GM21737 (cell line): ENCODE data around the gene NSMCE3.
"Not testable (repeated sequence)": the region's sequence is repeated elsewhere in the genome, so short reads cannot be mapped to it uniquely, and the experiment has no call there.

Experiments used
- ATAC-seq: cut with Tn5 transposase; IDR thresholded peaks from one replicate; pipeline ENCODE4 v1.9.1; 2021; ENCODE audit warnings: mild to moderate bottlenecking, moderate library complexity; ENCODE audit not compliant: unreplicated experiment

Gene NSMCE3

GRCh38 chr15:29270976-29271375 lies 1.4 kb upstream of the NSMCE3 start:
- no peak for ATAC-seq

DNA sequence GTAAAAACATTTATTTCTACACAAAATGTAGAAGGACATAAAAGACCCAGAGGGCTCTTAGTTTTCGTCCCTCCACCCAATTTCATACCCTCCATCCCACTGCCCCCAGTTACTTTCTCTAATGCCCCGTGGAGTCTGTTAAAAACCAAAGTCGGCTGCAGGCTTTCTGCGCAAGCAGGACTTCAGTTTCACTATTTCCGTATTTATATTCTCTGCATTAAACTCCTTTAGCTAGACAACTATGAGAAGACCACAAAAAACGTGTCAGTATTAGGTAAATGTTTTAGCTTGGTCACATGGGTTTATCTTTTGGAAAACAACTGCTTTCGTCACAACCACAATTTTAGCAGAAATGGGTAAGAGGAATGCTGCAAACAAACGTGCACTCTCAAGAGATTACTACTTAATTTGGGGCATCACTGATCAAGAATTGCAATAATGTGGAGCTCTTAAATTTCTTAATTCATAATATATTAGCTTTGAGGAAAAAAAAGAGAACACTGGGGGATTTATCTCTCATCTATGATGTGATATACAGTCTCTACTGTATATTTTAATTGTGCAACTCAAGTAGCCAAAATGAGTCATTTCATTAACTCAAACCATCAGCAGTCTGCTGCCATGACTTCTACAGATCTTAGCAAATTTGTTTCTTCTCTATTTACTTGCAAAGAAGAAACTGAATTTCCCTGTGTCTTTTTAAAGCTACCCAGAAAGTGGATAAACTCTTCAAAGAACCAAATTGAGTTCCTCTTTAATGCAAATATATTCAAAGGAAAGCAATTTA lies 740 bp upstream of the NSMCE3 start:
- peak; percentile 23 for ATAC-seq

DNA sequence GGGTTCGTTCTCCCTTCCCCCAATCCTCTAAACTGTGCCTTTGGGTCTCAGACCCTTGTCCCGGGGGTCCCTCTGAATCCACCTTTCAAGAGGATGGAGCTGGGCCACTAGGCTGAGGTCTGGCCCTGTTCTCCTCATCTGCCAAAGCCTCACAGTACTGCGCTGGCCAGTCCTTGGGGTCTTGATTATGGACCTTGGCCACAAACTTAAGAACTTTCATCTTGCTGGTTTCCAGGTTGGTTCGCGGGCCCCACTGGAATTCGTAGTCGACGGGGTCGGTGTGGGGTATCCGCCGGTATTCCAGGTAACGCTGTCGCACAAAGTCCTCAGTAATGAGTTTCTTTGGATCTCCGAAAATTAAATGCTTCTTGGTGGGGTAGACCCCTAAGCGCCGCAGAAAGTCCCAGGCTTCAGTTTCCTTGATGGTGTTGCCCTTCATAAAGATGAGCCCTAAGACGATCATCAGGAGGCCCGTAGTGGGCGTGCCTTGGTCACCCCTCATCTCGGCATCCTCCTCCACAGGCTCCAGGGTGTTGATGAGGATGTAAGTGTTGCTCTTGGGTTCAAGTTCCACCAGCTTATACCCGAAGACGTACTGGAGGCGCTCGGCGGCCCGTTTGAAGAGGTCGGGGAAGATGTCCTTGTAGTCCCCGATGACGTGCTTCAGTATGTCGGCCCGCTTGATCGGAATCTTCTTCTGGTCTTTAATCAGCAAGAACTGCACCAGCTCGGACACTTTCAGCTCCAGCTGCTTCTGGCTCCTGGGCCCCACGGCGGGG lies 727 bp downstream of the NSMCE3 start:
- peak; percentile 21 for ATAC-seq

DNA sequence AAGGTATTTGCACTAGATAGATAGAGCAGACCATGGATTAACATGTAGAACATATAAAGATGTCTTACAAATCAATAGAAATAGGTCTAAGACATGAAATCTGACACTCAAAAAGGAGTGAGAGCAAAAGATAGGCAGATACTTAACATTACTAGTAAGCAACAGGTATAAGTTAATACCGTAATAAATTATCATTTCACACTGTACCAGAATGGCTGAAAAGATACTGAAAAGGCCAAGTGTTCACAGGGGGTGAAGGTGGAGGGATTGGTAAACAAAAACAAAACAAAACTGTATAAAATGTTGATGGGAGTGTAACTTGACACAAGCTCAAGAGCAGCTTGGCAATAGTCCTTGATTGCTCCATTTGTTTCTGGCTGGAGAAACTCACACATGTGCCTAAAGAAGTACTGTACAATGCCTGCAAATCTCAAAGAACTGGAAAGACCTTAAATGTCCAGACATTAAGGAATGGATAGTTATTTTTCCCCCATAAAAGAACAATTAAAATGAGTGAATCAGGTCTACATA lies 3.5 kb downstream of the NSMCE3 start:
- ATAC-seq, result no peak

DNA sequence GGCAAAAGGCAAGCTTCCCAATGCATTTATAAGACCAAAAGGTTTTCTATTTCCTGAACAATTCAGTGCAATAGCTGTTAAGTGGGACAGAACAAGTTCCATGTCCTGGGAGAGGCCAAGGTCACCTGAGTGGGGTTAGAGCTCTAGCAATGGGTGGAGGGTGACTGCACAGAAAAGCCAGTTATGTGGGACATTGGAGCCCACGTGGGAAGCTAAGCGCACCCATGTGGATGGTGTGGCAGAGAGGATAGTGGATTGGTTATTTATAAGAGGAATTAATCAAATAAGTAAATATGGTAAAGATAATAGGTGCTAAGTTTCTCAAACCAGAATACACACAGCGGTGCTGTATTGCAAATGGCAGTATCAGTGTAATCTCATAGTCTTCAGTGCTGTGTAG lies 6.3 kb downstream of the NSMCE3 start:
- no peak for ATAC-seq

DNA sequence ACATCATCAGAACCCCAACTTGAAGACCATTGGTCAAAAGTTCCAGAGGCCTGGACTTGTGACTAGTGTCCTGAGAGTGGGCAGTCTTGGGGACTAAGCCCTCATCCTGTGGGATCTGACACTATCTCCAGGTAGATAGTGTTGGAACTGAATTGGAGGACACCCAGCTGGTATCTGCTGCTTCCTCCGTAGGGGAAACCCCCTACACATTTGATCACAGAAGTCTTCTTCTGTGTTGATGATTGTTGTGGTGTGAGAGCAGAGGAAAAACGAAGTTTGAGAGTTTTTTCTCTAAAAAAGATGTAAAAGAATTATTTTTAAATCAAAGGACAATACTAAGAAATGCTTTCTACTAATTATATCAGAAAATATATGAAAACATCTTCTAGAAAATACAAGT lies 6.9 kb downstream of the NSMCE3 start:
- ATAC-seq, result no peak

DNA sequence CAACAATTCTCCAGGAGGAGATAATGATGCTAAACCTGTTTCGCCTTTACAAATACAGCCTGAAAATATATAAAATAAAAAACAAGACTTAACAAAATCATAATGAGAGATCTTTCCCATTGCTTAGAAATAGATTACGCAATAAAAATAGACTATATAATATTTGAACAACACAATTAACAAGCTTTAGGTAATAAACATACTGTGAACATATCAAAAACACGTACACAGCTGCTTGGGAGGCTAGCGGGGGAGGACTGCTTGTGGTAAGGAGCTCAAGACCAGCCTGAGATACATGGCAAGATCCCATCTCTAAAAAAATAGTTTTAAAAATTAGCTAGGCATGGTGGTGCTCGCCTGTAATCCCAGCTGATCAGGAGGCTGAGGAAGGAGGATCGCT lies 8.7 kb downstream of the NSMCE3 start:
- no peak for ATAC-seq

- ATAC-seq, result no peak
Observed at GRCh38 chr15:29259233-29259632, 10.4 kb downstream of the NSMCE3 start.

DNA sequence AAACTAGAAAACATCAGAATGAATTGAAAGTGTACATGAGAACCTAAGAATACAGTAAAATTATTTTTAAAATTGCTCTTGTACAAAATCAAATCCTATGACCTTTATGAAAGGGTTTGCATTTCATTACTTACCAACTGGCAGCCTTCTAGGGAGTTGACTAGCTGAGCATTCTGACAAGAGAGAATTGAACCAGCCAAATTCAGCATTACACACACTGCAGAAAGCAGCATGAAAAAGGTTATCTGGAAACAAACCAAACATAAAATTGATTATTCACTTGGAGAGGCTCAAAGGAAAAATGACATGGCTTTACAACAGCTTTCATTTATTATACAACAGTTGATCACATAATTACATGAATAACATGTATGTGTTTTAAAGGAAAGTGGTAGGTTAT lies 17.4 kb downstream of the NSMCE3 start:
- no peak for ATAC-seq

- no peak for ATAC-seq
Observed at GRCh38 chr15:29244544-29244943, 25.1 kb downstream of the NSMCE3 start.

DNA sequence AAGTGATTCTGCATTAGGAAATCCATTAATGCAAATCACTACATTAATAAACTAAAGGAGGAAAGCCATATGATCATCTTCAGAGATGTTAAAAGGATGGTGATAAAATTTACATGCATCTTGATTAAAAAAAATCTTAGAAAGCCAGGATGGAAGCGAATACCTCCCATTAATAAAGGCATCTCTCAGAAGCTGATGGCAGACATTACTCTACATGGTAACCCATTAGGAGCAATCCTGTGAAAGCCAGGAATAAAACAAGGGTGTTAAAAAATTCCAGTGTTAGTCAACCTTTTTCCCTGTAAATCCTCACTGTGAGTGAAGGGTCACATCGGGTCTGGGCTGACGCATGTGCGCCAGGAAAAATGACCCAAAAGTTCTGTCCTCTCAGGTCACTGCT lies 25.5 kb downstream of the NSMCE3 start:
- no peak for ATAC-seq

DNA sequence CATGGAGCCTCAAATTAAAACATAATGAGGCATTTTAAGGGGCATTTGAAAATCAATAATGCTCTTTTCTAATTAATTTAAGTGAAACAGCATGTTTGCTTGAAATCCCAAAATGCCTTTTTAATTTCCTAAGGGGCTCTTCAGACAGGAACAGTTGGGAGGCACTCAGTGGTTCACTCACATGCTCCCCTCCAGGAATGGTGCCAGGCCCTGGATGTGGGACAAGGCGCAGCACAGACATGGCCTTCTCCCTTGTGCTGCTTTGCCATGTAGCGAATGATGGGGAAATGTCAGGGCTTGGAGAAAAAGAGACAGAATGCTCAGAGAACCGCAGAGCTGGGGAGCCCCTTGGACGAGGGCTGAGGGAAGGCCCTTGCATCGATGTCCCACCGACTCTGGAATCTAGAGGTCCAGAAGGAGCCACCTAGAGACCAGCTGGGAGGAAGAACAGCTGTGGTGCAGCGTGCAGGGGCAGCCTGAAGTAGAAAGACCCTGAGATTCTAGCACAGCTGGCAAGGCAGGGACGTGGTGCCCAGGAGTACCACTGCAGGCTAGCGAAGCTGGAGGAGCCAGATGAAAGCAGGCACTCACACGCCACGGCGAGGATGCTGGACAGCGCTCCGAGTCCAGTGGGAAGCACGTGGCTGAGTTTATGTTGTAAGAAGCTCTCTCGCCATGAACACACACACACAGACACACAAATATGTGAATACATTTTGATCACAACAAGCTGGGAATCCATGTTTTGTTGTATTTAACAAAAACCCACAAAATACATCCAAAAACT lies 27.0 kb downstream of the NSMCE3 start:
- ATAC-seq, result no peak

DNA sequence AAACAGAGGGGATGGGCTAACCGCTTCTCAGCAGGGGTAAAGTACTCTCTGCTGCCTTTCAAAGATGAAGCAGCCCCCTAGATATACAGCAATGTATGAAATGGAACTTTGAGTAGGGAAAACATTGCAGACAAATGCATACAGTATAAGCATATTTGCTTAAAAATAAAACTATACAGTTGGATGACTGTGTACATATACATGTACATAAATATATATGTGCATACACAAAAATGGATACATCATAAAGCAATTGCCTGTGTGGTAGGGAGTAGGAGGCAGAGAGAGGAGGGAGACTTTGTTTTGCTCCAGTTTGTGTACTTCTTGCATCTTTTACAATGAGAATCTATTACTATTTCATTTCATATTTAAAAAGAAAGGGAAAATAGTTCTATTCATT lies 28.4 kb downstream of the NSMCE3 start:
- ATAC-seq, result no peak

GRCh38 chr15:29239395-29239794 lies 30.2 kb downstream of the NSMCE3 start:
- no peak for ATAC-seq

GRCh38 chr15:29233566-29233965 lies 36.1 kb downstream of the NSMCE3 start:
- ATAC-seq, result no peak

DNA sequence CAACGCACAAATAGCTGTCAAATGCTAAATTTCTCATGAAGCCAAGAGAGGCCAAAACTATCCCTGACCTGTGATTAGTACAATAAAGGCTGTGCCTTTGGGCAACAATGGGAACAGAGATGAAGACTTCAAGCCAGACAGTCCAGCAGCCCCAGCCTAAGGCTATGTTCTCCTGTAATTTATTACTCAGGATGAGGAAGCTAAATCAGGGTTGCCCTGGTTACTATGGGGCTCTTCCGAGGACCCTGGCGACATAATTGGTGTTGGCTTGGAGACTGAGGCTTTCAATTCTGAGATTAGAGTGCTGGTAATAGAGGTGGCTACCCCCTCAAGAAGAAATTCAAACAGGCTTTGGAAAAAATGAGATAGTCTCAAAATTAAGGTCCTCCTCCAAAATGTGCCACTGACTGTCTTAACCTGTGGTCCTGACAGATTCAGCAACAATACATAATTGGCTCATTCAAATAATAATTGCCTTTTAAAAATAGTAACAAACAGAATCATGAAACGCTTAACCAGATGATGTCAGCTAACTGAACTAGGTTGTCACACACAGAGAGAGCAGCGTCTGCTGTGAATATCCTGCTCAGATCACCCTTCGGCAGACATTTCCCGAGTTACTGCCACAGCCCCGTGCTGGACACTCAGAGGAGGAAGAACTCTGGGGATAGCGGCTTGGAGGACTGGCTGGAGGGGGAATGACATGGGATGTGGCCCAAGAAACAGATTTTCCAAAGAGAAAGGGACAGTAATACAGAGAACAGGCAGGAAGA lies 43.0 kb downstream of the NSMCE3 start:
- no peak for ATAC-seq

DNA sequence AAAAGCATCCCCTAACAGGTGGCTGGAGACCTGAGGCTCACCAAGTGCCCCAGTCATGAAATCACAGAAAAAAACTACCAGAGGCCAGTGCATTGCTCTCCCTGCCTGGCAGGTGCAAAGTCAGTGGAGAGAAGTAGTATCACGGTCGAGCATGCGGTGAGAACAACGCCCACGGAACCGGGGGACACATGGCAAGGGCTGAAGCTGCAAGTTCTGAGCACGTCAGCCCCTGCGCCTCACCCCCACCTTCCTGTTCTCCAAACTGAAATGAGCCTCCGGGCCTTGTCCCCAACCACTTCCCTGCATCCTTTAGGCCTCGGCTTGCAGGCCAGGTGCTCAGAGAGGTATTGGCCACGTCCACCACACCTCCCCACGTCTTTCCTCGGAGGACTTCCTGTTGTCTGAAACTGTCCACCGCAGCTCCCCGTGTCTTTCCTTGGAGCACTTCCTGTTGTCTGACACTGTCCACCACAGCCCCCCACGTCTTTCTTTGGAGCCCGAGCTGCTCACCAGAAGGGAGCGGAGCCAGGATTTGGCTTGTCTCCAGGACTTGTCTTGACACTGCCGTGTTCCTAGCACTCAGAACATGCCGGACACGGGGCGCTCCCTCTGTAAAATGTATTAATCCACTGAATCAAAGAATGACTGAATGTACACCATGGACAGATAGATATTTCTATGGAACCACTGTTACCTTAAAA lies 43.9 kb downstream of the NSMCE3 start:
- ATAC-seq, result no peak

DNA sequence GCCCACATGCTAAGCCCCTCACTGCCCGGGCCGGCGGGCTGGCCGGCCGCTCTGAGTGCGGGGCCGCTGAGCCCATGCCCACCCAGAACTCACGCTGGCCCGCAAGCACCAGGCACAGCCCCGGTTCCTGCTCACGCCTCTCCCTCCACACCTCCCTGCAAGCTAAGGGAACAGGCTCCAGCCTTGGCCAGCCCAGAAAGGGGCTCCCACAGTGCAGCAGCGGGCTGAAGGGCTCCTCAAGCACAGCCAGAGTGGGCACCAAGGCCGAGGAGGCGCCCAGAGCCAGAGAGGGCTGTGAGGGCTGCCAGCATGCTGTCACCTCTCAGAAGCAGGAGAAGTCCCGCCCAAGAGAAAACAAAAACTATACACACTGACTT lies 44.6 kb downstream of the NSMCE3 start:
- ATAC-seq, result not testable (repeated sequence)

GRCh38 chr15:29224235-29224986 lies 45.2 kb downstream of the NSMCE3 start:
- ATAC-seq, result not testable (repeated sequence)
